ENCODE data around the gene PROSER2.

The PROSER2 gene

GRCh38 chr10:11823122-11823988 lies at the start of gene PROSER2:
TSS of gene PROSER2 (plus strand) at chr10:11823356. CDS start at chr10:11852078, 28,722 bp downstream.
- DNase-seq (ENCODE audit: low read depth) = no peak

- DNase-seq (ENCODE audit: low read depth) = no peak
These were observed 49.3 kb upstream of the PROSER2 start for GRCh38 chr10:11773761-11774441.

DNA sequence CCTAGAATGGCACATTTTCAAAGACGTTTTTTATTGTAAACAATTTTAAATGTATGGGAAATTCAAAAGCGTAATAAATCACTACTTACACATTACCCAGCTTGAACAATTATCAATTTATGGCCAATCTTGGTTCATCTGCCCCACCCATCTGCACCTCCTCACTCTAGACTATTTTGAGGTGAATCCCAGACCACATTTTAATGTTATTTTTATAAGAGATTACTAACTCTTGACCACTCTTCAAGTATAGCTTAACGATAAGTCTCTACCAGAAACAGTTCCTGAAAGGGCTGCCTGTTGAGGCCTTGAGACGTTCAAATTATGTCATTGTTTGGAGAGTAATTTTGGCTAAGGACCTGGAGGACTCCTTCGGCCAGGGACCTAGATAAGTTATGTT lies 47.7 kb upstream of the PROSER2 start:
- DNase-seq (ENCODE audit: low read depth) = no peak

DNA sequence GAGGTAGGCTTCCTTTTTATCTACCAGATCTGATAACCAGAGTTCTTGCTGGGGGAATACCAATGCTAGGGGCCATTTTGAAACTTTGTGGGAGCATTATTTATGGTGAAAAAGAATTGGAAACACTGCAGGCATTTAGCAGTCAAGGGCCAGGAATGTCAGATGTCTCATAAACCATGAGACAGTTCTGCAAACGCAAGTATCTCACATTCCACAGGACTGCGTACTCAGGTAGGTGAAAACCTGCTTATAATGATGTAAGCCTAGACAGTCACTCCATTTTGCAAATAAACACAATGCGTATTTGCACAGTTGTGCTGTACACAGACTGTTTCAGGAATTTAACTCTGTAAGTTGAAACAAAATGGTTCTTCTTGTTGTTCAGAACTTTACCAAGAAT lies 47.1 kb upstream of the PROSER2 start:
- no peak for DNase-seq (ENCODE audit: low read depth)

DNA sequence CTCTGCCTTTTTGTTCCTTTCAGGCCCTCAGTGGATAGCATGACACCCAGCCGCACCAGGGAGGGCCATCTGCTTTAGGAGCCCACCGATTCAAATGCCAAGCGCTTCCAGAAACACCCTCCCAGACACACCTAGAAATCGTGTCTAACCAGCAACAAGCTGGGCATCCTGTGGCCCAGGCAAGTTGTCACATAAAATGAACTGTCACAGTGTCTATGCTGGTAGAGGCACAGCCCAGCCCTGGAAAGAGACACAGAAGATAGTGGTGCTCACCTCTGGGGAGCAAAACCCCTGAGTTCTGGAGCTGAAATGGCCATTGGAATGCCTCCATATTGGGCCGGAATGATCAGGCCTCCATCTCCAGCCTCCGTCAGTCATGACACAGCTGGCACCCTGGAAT lies 42.0 kb upstream of the PROSER2 start:
- no peak for DNase-seq (ENCODE audit: low read depth)

DNA sequence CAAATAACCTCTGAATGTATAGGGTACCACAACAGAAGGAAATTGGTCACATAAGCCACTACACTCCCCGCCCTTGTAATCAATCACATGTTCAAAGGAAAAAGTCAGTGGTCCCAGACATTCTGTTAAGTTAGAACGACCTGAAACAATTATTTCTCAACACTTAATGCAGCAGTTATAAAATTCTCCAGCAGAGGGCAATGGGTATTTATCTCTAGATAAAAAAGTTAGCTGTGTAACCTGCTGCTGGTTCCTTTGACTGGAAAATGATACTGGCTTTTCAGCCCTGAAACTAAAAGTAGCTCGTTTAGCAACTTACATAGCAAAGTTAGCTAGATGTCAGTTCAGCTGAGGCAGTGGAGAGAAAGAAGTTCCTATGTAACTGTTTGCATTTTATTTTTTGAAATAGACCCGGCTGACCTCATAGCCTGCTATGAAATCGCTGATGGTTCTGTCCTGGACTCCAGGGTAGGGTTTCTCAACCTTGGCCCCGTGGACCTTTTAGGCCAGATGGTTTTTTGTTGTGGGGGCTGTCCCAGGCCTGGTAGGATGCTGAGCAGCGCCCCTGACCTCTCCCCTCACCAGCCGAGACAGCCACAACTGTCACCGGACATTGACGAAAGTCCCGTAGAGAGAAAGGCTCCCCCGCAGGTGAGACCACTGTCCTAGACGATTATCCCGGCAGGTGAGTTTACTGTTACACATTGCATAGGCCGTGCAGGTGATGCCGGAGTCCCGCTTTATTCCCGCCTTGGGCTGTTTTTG lies 40.2 kb upstream of the PROSER2 start:
- peak; percentile 18 for DNase-seq (ENCODE audit: low read depth)

GRCh38 chr10:11783558-11783865 lies 39.6 kb upstream of the PROSER2 start:
- no peak for DNase-seq (ENCODE audit: low read depth)

GRCh38 chr10:11787374-11787773 lies 35.8 kb upstream of the PROSER2 start:
- no peak for DNase-seq (ENCODE audit: low read depth)

- DNase-seq (ENCODE audit: low read depth) = no peak
These were observed 35.3 kb upstream of the PROSER2 start for GRCh38 chr10:11787846-11788245.

- no peak for DNase-seq (ENCODE audit: low read depth)
These were observed 33.9 kb upstream of the PROSER2 start for GRCh38 chr10:11789306-11789705.

DNA sequence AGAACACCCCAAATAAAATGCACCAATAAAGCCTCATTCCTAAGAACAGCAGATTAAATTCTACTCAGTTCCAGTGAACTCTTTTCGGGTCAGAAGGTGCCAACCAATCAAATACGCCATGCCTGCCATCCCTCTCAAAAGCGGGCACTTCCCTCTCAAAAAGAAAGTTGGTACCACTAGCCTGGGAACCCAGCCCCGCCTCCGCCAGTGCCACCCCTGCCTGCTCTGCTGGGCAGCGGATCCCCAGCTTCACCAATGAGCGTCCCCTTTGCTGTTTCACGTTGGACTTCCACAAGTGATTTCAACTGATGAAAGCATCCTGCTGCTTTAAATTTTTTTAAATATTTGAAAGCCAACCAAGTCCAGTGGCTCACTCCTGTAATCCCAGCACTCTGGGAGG lies 33.2 kb upstream of the PROSER2 start:
- DNase-seq (ENCODE audit: low read depth) = no peak

DNA sequence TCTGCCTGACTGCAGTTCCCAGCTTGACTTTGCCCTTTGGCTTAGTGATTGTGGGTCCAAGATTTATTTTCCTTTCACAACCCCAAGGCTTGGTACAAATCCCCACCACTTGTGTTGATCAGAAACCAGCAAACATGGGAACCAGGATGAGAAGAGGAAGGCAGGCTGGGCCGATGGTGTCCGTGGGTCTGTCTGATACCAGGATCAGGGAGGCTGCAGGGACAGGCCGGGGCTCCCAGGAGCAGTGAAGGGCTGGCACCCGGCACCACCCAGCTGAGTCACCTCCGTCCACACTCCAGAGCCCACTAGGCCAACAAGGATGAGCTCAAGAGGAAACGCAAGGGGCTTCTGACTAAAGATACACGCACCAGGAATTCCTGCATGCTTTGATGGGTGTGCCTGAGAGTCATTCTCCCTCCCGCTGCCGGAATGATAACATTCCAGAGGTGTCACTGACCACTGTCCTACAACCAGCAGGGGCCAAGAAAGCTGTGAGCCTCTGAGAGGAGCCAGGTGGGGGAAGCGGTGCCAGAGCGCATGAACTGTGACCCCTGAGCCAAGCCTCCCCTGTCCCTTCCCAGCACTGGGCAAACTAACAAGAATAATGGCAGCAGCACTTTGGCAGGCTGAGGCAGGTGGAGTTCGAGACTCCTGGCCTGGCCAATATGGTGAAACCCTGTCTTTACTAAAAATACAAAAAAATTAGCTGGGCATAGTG lies 29.2 kb upstream of the PROSER2 start:
- DNase-seq (ENCODE audit: low read depth) = no peak

- DNase-seq (ENCODE audit: low read depth) = no peak
These were observed 28.6 kb upstream of the PROSER2 start for GRCh38 chr10:11794566-11794965.

- no peak for DNase-seq (ENCODE audit: low read depth)
These were observed 27.8 kb upstream of the PROSER2 start for GRCh38 chr10:11795101-11795920.

GRCh38 chr10:11796474-11796873 lies 26.7 kb upstream of the PROSER2 start:
- no peak for DNase-seq (ENCODE audit: low read depth)

DNA sequence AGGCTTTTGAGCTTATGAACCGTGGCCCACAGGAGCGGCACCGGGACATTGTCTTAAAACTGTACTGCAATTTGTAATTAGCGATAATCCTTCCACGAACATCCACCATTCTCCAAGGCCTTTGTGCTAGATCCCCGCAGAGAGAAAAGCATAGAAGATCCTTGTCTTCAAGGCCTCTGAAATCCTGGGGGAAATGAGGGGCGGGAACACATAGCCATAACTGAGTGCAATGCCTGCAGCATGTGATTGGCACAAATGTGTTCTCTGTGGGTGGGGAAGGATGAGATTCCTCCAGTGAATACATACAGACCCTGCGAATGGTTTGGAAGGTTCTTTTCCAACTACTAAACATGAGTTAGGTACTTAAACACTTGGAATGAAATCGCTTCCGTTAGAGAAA lies 25.9 kb upstream of the PROSER2 start:
- no peak for DNase-seq (ENCODE audit: low read depth)

GRCh38 chr10:11797847-11798633 lies 25.1 kb upstream of the PROSER2 start:
- no peak for DNase-seq (ENCODE audit: low read depth)

GRCh38 chr10:11798845-11799735 lies 24.1 kb upstream of the PROSER2 start:
- DNase-seq (ENCODE audit: low read depth) = no peak

- no peak for DNase-seq (ENCODE audit: low read depth)
These were observed 23.4 kb upstream of the PROSER2 start for GRCh38 chr10:11799736-11800080.

- DNase-seq (ENCODE audit: low read depth) = no peak
These were observed 18.8 kb upstream of the PROSER2 start for GRCh38 chr10:11804336-11804735.

Measured in GM04504 (cell line).